Fibroblast of lung (primary cell): ENCODE data around the gene SLC16A7.

ENCODE experiments used
- CTCF ChIP-seq, 2 donors: IDR thresholded peaks in 1 of 2; conservative IDR thresholded peaks in 1 of 2; 1 replicate in 1 of 2; 2 replicates in 1 of 2; pipeline ENCODE4 v1.5.1; 2011 to 2012; ENCODE audit warnings: low read length in 2 of 2, control low read depth in 1 of 2, inconsistent platforms in 1 of 2, low read depth in 1 of 2, mild to moderate bottlenecking in 1 of 2
- EZH2 ChIP-seq: IDR thresholded peaks from 2 replicates; pipeline ENCODE4 v1.5.1; 2012; ENCODE audit warnings: low read length, control low read depth, mild to moderate bottlenecking; ENCODE audit errors: missing control alignments

- TF ChIP-seq CTCF (conservative IDR thresholded peaks at IDR 0.05 in 1 of 2, IDR thresholded peaks at IDR 0.05 in 1 of 2; ENCODE audit: low read depth in 1 of 2, low read length in 2 of 2): no peak
- no peak for TF ChIP-seq EZH2
Observed at GRCh38 chr12:59624732-59625460, 29.1 kb downstream of the SLC16A7 start.
